ENCODE results near the gene UBL4A.

The UBL4A gene

DNA sequence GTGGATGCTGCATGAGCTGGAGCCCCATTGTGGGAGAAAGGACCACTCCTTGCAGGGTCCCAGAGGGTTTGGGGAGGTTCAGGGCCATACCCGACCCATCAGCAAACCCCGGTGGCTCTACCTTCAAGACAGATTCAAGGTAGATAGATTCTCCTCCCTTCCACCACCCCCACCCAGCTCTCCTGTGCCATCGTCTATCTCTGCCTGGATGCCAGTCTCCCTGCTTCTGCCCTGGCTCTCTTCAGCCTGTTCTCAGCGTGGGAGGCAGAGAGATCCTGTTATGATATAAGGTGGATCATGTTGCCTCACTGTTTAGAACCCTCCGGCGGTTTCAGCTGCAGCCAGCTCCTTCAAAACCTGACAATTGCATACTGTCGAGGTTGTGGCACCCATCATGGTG lies 12.7 kb downstream of the UBL4A start:
- H3K4me1 ChIP-seq (ENCODE audit: insufficient read depth, low read length) = peaks cover 18% of the 10 kb centered on the region
- no peak for ATAC-seq (ENCODE audit: insufficient read depth, low read depth)
- no peaks in the 10 kb centered on the region for H4K20me1 ChIP-seq (ENCODE audit: insufficient read depth, low read length)
- H3K27me3 ChIP-seq (ENCODE audit: insufficient read depth, low read length, poor library complexity) = no peaks in the 10 kb centered on the region
- H3K4me2 ChIP-seq (ENCODE audit: insufficient read depth, low read length) = no peak overlapping the region
- H3K9ac ChIP-seq (ENCODE audit: low read depth, low read length) = no peak overlapping the region
- DNase-seq = no peak
- peaks cover 32% of the 10 kb centered on the region for H3K36me3 ChIP-seq (ENCODE audit: insufficient read depth, low read length)
- TF ChIP-seq EZH2 (IDR thresholded peaks at IDR 0.05; ENCODE audit: borderline replicate concordance, low read depth, low read length, severe bottlenecking) = no peak
- TF ChIP-seq, protein P1, sequence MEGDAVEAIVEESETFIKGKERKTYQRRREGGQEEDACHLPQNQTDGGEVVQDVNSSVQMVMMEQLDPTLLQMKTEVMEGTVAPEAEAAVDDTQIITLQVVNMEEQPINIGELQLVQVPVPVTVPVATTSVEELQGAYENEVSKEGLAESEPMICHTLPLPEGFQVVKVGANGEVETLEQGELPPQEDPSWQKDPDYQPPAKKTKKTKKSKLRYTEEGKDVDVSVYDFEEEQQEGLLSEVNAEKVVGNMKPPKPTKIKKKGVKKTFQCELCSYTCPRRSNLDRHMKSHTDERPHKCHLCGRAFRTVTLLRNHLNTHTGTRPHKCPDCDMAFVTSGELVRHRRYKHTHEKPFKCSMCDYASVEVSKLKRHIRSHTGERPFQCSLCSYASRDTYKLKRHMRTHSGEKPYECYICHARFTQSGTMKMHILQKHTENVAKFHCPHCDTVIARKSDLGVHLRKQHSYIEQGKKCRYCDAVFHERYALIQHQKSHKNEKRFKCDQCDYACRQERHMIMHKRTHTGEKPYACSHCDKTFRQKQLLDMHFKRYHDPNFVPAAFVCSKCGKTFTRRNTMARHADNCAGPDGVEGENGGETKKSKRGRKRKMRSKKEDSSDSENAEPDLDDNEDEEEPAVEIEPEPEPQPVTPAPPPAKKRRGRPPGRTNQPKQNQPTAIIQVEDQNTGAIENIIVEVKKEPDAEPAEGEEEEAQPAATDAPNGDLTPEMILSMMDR (IDR thresholded peaks at IDR 0.05; ENCODE audit: borderline replicate concordance, extremely low read depth, low read length, poor library complexity, severe bottlenecking) = no peak
- peaks cover 6% of the 10 kb centered on the region for H3K79me2 ChIP-seq (ENCODE audit: insufficient read depth, low read length)
- no peak overlapping the region for H3K27ac ChIP-seq (ENCODE audit: low read length)
- no peak overlapping the region for H3K4me3 ChIP-seq (ENCODE audit: low read depth in 1 of 2, low read length in 2 of 2)
- H3K9me3 ChIP-seq (ENCODE audit: insufficient read depth, low read length, severe bottlenecking) = no peaks in the 10 kb centered on the region
- H2AFZ ChIP-seq (ENCODE audit: low read depth, low read length) = no peak overlapping the region

DNA sequence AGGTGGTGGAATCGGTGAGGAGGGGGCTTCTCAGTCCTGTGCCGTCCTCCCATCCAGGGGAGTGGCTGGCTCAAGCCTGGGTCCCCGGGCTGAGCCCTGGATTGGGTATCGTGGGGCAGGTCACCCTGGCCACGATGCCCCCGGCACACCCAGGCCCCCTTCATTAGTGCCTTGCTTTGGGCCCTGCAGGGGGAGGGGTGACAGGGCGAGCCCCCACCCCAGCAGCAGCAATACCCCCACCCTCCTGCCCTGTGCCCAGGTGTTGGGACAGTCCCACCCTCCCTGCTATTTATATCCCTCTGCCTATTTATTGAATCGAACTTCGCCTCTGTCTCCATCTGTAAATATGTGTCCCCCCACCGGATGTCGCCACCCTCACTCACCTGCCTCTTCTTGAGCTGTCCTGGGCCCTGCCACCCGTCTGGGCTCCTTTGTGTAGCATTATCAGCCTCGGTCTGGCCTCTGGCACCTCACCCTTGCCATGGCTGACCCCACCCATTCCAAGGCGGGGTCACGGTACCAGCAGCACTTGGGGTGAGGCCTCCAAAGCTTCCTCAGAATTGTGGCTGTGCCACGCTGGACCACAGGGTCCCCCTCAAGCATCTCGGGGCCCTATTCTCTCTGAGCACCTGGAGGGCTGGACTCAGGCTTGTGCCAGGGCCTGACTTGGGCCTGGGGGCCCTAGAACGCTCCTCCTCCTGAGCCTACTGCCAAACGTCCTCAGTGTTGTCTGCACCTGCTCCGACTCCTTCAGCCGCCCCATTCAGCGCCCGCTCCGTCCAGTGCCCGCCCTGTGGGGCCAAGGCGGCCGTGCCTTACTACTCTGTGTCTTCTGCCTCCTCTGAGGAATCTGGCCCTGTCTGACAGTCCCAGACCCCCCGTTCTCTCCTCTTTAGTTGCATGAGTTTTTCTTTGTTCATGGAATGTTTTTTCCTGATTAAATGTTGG lies 13.5 kb downstream of the UBL4A start:
- Histone ChIP-seq H3K4me1 (ENCODE audit: insufficient read depth, low read length) (peaks cover 14% of the 10 kb centered on the region), H3K27ac (ENCODE audit: low read length) (no peak overlapping the region), H3K27me3 (ENCODE audit: insufficient read depth, low read length, poor library complexity) (no peaks in the 10 kb centered on the region), H3K36me3 (ENCODE audit: insufficient read depth, low read length) (peaks cover 35% of the 10 kb centered on the region), H3K9me3 (ENCODE audit: insufficient read depth, low read length, severe bottlenecking) (no peaks in the 10 kb centered on the region), H3K9ac (ENCODE audit: low read depth, low read length) (no peak overlapping the region), H3K4me2 (ENCODE audit: insufficient read depth, low read length) (no peak overlapping the region), H3K79me2 (ENCODE audit: insufficient read depth, low read length) (0 out of 2 replicates have a peak, but pooled peaks cover 2% of the 10 kb centered on the region), H4K20me1 (ENCODE audit: insufficient read depth, low read length) (no peaks in the 10 kb centered on the region), H3K4me3 (ENCODE audit: low read depth in 1 of 2, low read length in 2 of 2) (no peak overlapping the region), H2AFZ (ENCODE audit: low read depth, low read length) (no peak overlapping the region)
- ATAC-seq (ENCODE audit: insufficient read depth, low read depth) (no peak), DNase-seq (no peak)
- TF ChIP-seq, protein P1 (IDR thresholded peaks at IDR 0.05; ENCODE audit: borderline replicate concordance, extremely low read depth, low read length, poor library complexity, severe bottlenecking) = no peak
- no peak for TF ChIP-seq EZH2 (IDR thresholded peaks at IDR 0.05; ENCODE audit: borderline replicate concordance, low read depth, low read length, severe bottlenecking)

DNA sequence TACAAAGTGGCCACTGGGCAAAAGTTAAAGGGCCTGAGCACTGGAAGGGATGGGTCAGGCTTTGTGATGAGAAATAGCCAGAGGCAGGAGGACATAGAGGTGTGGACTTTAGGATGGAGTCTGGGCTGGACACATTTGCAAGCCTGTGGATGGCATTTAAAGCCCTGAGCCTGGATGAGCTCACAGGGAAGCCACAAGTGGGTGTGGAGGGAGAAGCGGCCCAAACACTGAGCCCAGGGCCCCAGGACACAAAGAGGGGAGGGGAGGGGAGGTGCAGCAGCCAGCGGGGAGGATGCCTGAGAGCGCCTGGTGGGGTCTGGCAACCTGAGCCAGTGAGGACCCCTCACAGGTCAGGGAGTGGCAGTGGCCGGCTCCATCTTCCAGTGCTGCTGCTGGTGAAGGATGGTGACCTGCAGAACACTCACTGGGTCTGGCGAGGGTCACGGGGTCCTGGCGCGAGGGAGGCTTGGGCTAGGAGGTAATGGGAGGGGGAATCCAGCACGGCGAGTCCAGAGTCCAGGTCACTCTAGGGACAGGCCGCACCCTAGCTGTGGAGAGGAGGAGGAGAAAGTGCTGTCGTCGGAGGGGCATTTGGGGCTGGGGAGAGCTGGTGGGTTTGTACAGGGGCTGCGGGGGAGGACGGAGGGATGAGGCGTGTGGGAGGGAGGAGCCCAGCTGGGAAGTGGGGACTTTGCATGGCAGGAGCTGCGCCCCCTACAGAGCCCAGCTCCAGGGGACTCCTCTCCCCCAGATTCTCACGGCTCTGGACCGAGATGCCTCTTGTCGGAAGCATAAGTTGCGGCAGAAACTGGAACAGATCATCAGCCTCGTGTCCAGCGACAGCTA lies 14.4 kb downstream of the UBL4A start:
- ATAC-seq (ENCODE audit: insufficient read depth, low read depth) (no peak), DNase-seq (no peak)
- peaks cover 42% of the 10 kb centered on the region for H3K36me3 ChIP-seq (ENCODE audit: insufficient read depth, low read length)
- H3K4me1 ChIP-seq (ENCODE audit: insufficient read depth, low read length) = peaks cover 5% of the 10 kb centered on the region
- no peak overlapping the region for H3K4me2 ChIP-seq (ENCODE audit: insufficient read depth, low read length)
- H3K79me2 ChIP-seq (ENCODE audit: insufficient read depth, low read length) = no peaks in the 10 kb centered on the region
- no peak overlapping the region for H3K9ac ChIP-seq (ENCODE audit: low read depth, low read length)
- no peak overlapping the region for H3K27ac ChIP-seq (ENCODE audit: low read length)
- no peaks in the 10 kb centered on the region for H3K27me3 ChIP-seq (ENCODE audit: insufficient read depth, low read length, poor library complexity)
- H4K20me1 ChIP-seq (ENCODE audit: insufficient read depth, low read length) = no peaks in the 10 kb centered on the region
- no peak overlapping the region for H2AFZ ChIP-seq (ENCODE audit: low read depth, low read length)
- TF ChIP-seq, protein P1 (IDR thresholded peaks at IDR 0.05; ENCODE audit: borderline replicate concordance, extremely low read depth, low read length, poor library complexity, severe bottlenecking) = no peak
- no peak for TF ChIP-seq EZH2 (IDR thresholded peaks at IDR 0.05; ENCODE audit: borderline replicate concordance, low read depth, low read length, severe bottlenecking)
- H3K9me3 ChIP-seq (ENCODE audit: insufficient read depth, low read length, severe bottlenecking) = no peaks in the 10 kb centered on the region
- H3K4me3 ChIP-seq (ENCODE audit: low read depth in 1 of 2, low read length in 2 of 2) = no peak overlapping the region
